Endothelial cell of umbilical vein (primary cell): ENCODE measurements around the gene CHEK2.

Experiments used
- CTCF ChIP-seq, 2 donors: IDR thresholded peaks; 1 replicate in 1 of 2; 2 replicates in 1 of 2; pipeline ENCODE4 v1.5.1; 2011; ENCODE audit warnings: low read length in 2 of 2, mild to moderate bottlenecking in 2 of 2, moderate library complexity in 2 of 2, control low read depth in 1 of 2, inconsistent platforms in 1 of 2, low read depth in 1 of 2; ENCODE audit not compliant: insufficient read depth in 1 of 2; ENCODE audit errors: extremely low read depth in 1 of 2
- JUN ChIP-seq: IDR thresholded peaks from 2 replicates; pipeline ENCODE4 v1.6.1; 2011; ENCODE audit warnings: borderline replicate concordance, low read depth; ENCODE audit not compliant: insufficient read length, insufficient read depth
- MYC ChIP-seq: IDR thresholded peaks from one replicate; pipeline ENCODE4 v1.6.1; 2011; ENCODE audit warnings: mild to moderate bottlenecking, low read depth, low read length
- POLR2A ChIP-seq: IDR thresholded peaks from 2 replicates; pipeline ENCODE4 v1.6.1; 2012; ENCODE audit warnings: low read depth, mild to moderate bottlenecking, control low read depth, low read length

GRCh38 chr22:28788601-28789000, 47.0 kb upstream of the CHEK2 start:
- TF ChIP-seq CTCF (IDR thresholded peaks at IDR 0.05; ENCODE audit: extremely low read depth in 1 of 2, insufficient read depth in 1 of 2, low read depth in 1 of 2, low read length in 2 of 2), result no peak
- TF ChIP-seq MYC, result no peak
- TF ChIP-seq POLR2A, result no peak
- no peak for TF ChIP-seq JUN
